ENCODE measurements around the gene SRRM4. TPM values are rescaled to one million over a fixed set of nuclear protein-coding genes. Genes with fewer than 3 reads are reported as not detected.

SRRM4 gene
- polyA plus RNA-seq, 4 donors = 0.01 to 0.19 (median 0.07) TPM

DNA sequence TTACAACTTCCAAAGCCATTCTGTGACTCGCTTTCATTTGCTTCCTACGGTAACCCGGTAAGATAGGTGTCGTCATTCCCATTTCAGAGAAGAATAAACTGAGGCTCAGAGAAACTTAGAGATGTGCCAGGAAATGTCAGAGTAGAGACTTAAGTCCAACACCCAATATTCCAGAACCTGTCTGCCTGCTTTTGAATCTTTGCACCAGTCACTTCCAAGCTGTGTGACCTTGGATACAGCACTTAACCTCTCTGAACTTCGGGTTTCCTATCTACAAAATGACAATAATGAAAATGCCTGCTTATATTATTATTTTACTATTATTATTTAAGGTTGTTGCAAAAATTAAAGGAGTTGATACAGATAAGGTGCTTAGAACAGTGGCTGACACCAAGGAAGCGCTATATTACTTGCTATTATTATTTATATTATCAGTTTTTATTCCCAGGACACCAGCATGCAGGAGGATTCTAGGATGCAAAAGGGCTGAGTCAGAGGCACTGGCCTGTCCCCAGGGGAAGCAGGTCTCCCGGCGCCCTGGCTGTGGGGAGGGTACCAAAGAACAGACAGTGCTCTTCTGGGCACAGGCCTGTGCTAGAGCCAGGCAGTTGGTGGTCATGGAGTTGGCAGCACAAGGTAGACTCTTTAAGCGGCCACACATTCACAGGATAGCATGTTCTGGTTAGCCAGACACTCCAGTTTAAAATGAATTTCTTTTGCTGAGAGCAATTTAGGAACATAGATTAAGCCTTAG lies 202.8 kb downstream of the SRRM4 start:
- DNase-seq (ENCODE audit: low read depth in 4 of 4, low spot score in 3 of 4) = no peak

DNA sequence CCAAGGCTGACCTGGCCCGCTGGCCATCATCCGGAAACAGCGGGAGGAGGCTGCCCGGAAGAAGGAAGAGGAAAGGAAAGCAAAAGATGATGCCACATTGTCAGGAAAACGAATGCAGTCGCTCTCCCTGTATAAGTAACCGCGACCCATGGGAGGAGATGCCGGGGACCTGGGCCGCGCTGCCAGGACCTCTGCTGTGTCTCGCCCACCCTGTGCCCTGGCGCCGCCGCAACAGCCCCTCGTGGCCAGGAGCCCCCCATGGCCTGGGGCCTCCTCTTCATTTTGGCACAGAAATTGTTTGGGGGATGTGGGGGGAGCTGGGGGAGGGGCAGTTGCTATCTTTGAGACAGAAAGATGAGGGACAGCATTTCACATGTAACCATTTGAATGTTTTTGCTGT lies 213.9 kb downstream of the SRRM4 start:
- DNase-seq (ENCODE audit: low read depth in 4 of 4, low spot score in 3 of 4) = no peak

DNA sequence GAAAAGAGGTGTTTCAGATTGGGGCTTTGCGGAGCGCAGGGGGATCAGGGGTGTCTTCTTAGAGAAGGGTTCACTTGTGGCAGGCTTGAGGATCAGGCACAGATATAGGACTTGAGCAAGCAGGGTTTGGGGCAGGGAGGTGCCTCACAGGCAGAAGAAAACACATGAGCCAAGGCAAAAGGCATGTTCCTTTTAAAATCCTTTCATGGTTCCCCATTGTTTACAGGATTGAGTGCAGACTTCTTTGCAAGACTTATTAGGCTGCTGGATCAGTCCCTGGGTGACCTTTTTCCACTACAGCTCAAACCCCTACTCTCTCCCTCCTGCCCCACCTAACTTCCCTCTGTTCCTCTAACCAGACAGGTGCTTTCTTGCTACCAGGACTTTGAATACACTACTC lies 217.1 kb downstream of the SRRM4 start:
- DNase-seq (ENCODE audit: low read depth in 4 of 4, low spot score in 3 of 4) = no peak

DNA sequence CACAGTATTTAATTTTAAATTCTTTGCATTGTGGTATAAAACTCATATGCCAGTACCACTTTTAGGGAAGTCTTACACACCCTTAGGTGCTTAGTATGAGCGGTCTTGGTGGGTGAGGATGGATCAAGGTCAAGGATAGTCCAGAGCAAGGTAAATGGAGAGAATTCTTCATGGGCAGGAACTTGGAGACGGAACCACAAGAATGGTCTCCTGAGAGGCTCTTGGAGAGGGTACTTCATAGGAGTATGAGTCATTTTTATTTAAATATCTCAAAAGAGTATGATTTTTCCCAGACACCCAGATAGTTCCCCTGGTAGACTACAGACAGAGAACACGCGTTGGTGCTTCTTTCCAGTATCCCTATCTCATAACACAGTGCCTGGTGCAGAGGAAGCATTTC lies 219.3 kb downstream of the SRRM4 start:
- no peak for DNase-seq (ENCODE audit: low read depth in 4 of 4, low spot score in 3 of 4)

DNA sequence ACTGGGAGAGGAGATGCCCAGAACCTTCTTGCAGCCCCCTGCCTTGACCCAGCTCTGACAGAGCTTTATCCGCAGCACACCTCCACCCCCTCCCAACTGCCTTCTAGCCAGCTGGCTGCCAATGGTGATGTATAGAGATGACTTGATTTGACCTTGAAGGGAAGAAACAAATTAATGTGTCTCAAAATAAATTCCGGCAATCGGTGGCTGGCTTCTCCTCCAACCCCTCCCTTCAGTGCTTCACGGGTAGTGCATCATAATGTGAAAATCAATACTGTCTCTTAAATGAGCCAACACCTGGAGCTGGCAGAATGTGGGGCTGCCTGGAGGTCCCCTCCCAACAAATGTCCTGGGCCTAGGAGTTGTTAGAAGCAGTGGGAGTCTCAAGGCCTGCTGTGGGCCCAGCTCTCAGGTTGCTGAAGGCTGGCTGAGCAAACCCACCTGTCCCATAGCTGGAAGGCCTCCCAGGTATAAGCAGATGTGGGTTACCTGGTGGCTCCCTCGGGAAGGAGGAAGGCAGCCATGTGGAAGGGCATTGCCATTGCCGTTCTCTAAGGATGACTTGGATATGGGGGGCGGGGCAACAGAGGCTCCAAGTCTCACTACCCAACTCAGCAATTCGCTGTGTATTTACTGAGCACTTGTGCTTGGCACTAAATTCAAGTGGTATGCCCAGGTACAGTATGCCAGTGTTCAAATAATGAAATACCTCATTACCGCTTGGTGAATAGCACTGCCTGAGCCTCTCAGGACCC lies 220.6 kb downstream of the SRRM4 start:
- DNase-seq (ENCODE audit: low read depth in 4 of 4, low spot score in 3 of 4) = no peak

DNA sequence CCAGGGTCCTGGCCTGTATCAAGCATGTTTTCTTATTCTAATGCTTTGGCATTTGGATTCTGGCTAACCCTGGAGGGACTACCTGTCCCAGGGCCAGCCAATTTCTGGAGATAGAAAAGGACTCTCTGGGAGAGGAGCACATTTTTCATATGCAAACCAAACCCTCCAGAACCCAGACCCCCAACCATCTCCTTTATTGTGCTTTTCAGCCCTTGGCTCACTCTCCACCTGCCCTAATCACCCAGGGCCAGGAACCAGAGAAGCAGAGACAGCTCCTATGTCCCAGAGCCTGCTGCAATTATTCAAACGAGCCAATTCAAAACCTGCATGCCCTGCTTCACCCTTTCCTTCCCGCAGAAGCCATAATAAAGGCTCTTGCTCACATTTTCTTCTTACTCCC lies 221.2 kb downstream of the SRRM4 start:
- no peak for DNase-seq (ENCODE audit: low read depth in 4 of 4, low spot score in 3 of 4)

DNA sequence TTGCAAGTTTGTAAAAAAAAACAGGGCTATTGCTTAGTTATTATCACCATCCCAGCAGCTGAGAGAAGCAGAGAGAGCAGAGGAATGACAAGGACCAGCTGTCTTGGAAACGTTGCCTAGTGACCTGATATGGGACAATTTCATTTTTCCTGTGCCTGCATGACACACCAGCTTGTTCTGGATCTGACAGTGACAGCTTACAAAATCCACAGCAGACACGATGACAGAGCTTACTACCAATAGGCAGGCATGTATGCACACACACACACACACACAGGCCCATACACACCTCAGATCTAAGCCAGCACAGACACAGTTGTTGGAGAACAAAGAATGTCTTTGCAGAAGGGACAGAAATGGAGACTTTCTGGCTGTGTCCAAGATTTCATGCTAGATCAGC lies 222.8 kb downstream of the SRRM4 start:
- DNase-seq (ENCODE audit: low read depth in 4 of 4, low spot score in 3 of 4) = peak in 2 of 4 donors; percentile 33 to 42

DNA sequence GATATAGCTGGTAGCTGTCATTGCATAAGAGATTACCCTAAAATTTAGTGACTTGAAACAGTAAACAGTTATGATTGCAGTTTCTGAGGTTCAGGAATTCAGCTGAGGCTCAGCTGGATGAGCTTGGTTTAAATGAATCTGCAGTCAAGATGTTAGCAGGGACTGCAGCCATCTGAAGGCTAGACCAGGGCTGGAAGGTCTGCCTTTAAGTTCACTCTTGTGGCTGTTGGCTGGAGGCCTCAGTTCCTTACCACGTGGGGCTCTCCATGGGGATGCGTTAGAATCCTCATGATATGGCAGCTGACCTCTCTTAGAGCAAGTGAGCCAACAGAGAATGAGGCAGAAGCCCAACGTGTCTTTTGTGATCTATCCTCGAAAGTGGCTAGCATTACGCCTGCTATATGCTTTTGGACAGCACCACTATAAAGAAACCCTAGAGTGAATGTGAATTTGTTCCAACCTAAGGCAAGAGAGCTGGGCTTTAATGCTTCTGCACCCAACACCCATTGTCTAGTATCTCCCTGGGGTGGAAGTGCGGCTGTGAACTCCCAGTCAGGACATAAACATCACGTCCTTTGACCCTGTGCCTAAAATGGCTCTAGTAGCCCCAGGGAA lies 223.4 kb downstream of the SRRM4 start:
- DNase-seq (ENCODE audit: low read depth in 4 of 4, low spot score in 3 of 4) = no peak

DNA sequence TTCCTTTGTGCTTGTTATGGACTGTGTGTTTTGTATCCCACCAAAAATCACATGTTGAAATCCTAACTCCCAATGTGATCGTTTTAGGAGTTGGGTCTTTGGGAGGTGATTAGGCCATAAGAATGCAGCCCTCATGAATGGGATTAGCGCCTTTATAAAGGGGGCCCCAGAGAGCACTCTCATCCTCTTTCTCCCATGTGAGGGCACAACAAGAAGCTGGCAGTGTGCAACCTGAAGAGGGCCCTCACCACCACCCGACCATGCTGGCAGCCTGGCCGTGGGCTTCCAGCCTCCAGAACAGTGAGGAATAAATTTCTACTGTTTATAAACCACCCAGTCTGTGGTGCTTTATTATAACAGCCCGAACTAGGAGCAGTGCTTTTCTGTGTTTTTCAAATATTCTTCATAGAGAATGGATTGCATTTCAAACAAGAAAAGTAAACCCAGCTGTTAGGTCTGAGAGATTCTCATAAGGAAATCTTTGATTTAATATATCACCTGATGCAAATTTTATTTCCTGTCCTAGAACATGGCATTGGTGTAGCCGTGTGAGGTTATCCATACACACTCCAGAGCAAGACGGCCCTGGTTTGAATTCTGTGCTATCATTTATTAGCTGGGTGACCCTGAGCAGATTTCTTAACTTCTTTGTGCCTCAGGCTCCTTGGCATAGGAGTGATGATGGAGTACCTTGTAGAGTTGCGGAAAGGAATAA lies 225.2 kb downstream of the SRRM4 start:
- no peak for DNase-seq (ENCODE audit: low read depth in 4 of 4, low spot score in 3 of 4)

DNA sequence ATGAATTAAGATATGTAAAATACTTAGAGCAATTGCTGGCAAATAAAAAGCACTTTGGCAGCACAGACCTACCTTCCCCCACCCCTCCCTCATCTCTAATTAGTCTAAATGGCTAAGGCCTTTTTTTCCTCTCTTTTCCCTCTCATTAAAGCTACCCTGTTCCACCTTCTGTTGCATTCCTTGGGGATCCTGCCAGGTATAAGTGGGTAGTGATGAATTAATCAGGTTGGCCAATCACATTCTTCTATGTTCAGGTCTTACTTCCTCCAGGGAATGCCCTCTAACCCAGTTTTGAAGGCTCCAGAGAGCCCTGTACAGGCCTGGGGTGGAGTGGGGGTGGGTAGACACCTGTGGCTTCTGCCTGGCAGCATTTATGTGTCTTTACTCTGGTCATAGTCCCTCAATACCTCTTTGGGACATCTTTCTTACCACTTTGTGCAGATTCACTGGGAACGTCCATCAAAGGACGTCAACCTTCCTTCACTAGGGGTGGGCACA lies 225.8 kb downstream of the SRRM4 start:
- no peak for DNase-seq (ENCODE audit: low read depth in 4 of 4, low spot score in 3 of 4)

DNA sequence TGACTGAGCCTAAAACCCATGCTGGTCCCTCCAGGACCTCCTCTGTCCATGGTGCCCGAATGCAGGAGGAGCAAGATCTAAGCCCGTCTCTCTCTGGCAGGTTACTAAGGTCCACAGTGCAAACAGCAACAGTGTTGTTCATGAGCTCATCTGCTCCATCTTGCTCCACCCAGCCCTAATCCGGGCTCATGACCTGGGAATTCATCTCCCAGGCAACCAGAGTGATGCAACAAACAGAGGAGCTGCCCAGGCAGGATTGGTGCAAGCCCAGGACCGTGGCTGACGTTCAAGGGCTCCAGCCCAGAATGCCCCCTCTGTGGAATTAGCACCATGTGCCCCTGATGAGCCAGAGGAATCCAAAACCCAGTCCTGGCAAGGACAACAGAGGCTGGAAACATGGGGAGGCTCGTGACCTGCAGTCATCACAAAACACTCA lies 227.3 kb downstream of the SRRM4 start:
- no peak for DNase-seq (ENCODE audit: low read depth in 4 of 4, low spot score in 3 of 4)

DNA sequence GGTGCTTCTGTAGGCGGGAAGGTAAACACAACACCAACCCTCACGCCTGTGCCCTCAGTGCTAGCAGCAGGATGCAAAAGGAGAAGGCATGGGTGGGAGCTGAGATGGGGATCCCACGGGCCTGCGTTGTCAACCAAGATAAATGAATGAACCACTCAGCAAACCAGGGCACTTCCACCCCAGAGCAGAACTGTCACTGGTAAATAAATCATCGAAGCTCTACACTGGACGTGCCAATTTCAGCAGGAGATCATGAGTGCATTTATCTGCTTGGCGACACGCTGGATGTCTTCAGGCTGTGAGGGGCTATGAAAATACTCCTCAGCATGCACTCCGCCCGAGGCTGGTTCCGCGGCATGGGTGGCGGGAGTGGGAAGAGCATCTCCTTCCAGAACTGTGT lies 230.5 kb downstream of the SRRM4 start:
- no peak for DNase-seq (ENCODE audit: low read depth in 4 of 4, low spot score in 3 of 4)

Other genes with a start within 250 kb of the SRRM4 start
- 10 to 100 TPM in 1 of 4 donors, 1 to 10 TPM in 3; 6.2 to 24.5 (median 7.2) TPM for gene HSPB8, start 197.4 kb downstream of the SRRM4 start, polyA plus RNA-seq (ENCODE audit: insufficient read length in 4 of 4)

Measured in left renal pelvis (tissue), 4 donors.